NCI-H2107 treated with DMSO at 0.1 percent for 48 hours (cell line): Measurements from ENCODE around the gene FILIP1.
A peak's percentile ranks its signal among the peaks of the same experiment; 100 is the strongest.

Experiments used
- DNase-seq: peaks from one replicate; lab custom pipeline; 2025; ENCODE audit not compliant: unreplicated experiment; lab: John Stamatoyannopoulos, UW

FILIP1 gene

GRCh38 chr6:75278474-75279077, 215.0 kb downstream of the FILIP1 start:
- no peak for DNase-seq

DNA sequence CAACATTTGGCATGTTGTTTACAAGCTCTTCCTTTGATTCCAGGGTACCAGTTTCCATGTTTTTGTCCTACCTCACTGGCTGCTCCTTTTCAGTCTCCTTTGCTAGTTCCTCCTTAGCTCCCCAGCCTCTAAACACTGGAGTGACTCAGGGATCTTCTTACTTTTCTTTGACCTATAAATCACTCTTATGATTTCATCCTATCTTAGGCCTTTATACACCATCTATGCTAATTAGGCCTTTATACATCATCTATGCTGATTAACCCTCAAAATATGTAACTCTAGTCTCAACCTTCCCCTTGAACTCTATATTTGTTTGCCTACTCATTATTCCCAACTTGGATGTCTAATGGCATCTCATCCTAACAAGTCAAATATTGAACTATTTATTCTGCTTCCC, 218.5 kb downstream of the FILIP1 start:
- DNase-seq = no peak

DNA sequence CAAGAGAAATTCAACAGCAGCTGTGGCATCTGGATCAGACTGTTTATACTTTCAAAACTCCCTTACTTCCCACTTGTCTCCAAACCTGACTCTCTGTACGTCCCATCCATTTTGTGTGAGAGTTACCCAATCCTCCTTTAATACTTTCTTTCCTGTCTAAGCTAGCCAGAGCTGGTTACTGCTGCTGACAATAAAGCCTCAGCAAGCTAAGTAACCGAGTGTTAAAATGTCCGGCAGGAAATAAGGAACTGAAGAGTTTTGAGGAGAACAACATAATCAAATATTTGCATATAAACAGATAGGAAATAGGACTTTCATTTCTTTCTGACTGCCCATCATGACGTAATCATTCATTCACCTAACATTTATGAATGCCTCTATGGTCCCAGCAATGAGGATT, 220.6 kb downstream of the FILIP1 start:
- no peak for DNase-seq

GRCh38 chr6:75272145-75272840, 221.3 kb downstream of the FILIP1 start:
- DNase-seq = no peak

DNA sequence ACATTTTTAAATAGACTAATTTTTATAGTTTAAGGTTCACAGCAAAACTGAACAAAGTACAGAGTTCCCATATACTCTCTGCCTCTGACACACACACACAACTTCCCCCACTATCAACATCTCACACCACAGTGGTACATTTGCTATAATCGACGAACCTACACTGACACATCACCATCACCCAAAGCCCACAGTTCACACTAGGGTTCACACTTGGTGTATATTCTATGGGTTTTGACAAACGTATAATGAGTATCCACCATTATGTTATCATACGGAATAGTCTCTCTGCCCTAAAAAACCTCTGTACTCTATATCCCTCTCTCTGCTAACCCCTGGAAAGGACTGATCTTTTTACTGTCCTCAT, 224.6 kb downstream of the FILIP1 start:
- DNase-seq = no peak

- DNase-seq = no peak
These were observed 225.2 kb downstream of the FILIP1 start for GRCh38 chr6:75268121-75268987.

DNA sequence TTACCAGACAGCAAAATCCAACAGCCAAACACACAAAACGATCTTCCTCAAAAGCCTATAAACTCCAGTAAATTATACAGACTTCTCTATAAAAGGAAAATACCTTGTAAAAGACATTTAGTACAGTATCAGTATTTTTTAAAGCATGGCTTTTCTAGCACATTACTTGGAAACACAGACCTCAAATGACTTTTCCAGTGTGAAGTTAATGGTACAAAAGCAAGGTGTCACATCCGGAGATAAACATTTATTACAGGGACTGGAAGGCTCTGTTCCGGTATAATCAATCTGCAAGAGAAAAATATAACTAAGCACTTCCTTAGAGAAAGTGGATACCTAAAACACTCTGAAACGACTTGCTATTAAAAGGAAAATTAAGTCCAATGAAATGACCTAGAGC, 226.1 kb downstream of the FILIP1 start:
- DNase-seq = no peak

- DNase-seq = peak; percentile 11
These were observed 226.8 kb downstream of the FILIP1 start for GRCh38 chr6:75266716-75267291.

DNA sequence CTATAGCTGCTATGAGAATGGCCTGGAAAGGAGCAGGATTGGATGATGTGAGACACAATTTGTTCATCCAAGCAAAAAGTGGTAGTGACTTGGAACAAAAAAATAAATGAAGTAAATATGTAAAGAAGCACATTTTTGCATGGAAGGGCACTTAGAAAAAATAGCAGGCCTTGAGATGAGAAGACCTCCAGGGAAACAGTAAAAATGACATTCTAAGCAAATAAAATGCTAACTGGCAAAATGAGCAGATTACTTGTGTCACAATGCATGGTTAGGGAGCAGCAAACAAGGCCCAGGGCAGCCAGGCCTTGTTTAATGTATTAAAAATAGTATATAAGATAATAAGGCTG, 230.2 kb downstream of the FILIP1 start:
- no peak for DNase-seq

DNA sequence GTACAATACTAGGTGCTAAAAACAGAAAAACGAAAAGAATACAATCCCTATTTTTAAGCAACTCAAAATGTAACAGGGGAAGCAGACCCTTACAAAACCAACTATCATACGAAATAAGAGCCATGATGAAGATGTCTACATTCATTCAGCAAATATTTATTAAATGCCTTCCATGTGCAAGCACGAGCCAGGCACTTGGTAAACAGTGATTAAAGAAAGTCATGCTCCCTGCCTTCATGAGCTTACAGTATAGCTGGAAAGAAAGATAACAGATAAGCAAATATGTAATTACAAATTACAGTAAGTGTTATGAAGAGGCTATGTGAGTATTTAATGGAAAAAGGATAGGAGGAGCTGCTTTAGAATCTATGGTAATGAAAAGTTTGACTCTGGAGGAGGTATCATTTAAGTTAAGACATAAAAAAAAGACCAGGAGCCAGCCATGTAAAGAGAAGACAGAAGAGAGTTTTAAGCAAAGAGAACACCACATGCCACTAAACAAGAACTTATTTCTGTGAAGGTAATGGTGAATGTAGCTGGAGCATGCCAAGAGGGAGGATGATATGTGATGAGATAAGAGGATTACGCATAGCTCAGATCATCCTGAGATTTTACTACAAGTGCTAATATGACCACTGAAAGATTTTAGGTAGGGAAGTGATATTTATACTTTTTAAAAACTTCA, 230.7 kb downstream of the FILIP1 start:
- DNase-seq = no peak

DNA sequence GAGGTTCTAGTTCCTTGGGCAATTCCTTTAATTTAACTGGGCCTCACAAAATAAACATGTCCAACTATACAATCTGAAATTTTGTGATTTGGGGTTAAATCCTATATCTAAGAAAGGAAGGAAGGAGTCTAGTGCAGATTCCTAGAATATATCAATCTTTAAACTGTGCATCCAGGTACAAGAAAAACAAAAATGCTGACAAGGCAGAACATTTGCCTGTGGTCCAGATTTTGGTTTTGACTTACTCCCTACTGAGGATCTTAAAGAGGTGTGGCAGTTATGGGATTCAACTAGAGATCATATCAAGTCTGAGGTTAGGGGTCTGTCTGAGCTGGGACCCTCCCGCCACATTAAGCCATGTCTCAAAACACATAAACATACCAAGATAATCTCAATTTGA, 232.3 kb downstream of the FILIP1 start:
- DNase-seq = no peak

- no peak for DNase-seq
These were observed 236.1 kb downstream of the FILIP1 start for GRCh38 chr6:75257343-75258087.

- no peak for DNase-seq
These were observed 243.0 kb downstream of the FILIP1 start for GRCh38 chr6:75250552-75250951.

DNA sequence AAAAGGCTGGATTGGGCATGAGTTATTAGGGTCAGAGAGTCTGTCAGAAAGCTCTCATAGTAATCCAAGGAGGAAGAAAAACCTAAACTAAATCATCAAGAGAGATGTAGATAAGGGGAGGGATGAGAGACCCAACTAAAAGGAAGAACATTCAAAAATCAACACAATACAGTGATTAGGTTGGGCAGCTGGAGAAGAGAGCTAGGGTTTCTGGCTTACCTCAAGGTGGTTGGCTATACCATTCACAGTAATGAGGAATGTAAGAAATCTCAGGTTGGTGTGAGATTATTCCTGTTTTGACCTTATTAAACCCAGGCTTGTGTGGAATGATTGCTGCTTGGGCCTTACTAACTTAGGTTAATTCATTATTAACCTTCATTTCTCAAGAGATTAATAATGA, 243.8 kb downstream of the FILIP1 start:
- no peak for DNase-seq

DNA sequence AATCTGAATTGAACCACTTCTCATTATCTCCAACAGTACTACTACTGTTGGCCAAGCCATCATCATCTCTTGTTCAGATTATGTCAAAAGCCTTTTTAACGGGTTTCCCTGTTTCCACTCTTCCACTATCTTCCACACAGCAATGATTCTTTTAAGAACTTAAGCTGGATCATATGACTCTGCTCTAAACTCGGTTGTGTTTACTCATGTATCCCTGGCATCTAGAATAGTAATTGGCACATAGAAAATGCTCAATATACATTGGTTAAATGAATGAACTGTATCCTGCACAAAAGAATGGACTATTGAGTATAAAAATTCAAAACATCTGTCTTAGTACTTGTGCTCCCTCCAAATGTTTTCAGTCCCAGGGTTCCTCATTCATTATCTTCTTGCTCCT, 247.2 kb downstream of the FILIP1 start:
- no peak for DNase-seq

DNA sequence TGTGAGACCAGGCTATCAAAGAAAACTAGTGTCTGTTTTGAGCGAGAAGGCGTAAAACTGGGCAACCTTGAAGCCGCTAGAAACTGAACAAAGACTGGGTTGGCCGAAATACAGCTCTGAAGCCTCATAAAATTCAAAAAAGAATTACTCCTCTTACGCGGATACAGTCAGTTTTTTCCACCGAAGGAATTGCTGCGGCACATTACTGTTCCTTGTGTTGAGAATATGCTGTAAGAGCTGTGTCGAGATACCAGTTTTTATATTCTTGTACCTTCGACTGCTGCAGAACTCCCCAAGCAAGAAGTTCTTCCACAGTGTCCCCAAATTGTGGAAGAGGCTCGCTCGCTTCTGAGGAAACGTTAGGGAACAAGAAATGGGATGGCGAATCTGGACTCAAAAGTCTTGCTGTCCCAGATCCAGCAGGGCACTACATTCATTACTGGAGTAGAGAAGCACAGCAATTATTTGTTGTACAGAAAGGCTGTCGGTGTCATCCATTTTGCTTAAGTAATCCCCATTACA, 249.5 kb downstream of the FILIP1 start:
- DNase-seq = peak; percentile 9

GRCh38 chr6:75243333-75244062, 250.1 kb downstream of the FILIP1 start, which contains the start of gene COX7A2:
Gene COX7A2, minus strand, starts transcription at chr6:75243801. Its CDS starts 67 bp downstream, at chr6:75243734.
- peak; percentile 97 for DNase-seq
